OCI-LY3 (cell line): ENCODE results near the gene CCR1.

Experiments used
- H2AFZ ChIP-seq: fragments of 200-600, 300-600 bp; shearing (Covaris generic); 2 replicates; pipeline ENCODE4 v1.6.0; 2014; ENCODE audit warnings: antibody characterized with exemption, low read depth, low read length
- H3K27ac ChIP-seq: fragments of 200-600, 300-600 bp; sonication (generic); 2 replicates; pipeline ENCODE4 v1.5.1; 2014; ENCODE audit warnings: mild to moderate bottlenecking, low read length, moderate library complexity, mixed read lengths
- H3K27me3 ChIP-seq: fragments of 200-600, 300-600 bp; sonication (generic); 2 replicates; pipeline ENCODE4 v1.6.1; 2014; ENCODE audit warnings: low read depth, low read length, mixed read lengths
- H3K36me3 ChIP-seq: fragments of 200-600, 300-600 bp; sonication (generic); replicated peaks from 2 replicates; pipeline ENCODE3; 2014; ENCODE audit warnings: low read depth, low read length, mixed read lengths
- H3K4me1 ChIP-seq: fragments of 300-600, 200-600 bp; sonication (generic); 2 replicates; pipeline ENCODE4 v1.6.1; 2014; ENCODE audit warnings: low read length, mixed read lengths
- H3K4me2 ChIP-seq: fragments of 200-600, 300-600 bp; sonication (generic); 2 replicates; pipeline ENCODE4 v1.6.1; 2014; ENCODE audit warnings: low read length, mixed read lengths
- H3K4me3 ChIP-seq: fragments of 300-600, 200-600 bp; sonication (generic); 2 replicates; pipeline ENCODE4 v1.5.1; 2014; ENCODE audit warnings: antibody characterized with exemption, mild to moderate bottlenecking, low read length, moderate library complexity
- H3K79me2 ChIP-seq: fragments of 300-600, 200-600 bp; shearing (Covaris generic); 2 replicates; pipeline ENCODE4 v1.6.1; 2014; ENCODE audit warnings: mild to moderate bottlenecking, low read length, mixed read lengths
- H3K9ac ChIP-seq: fragments of 300-600, 200-600 bp; shearing (Covaris generic); 2 replicates; pipeline ENCODE4 v1.6.0; 2014; ENCODE audit warnings: mild to moderate bottlenecking, low read length, moderate library complexity
- H3K9me3 ChIP-seq: fragments of 200-600, 300-600 bp; shearing (Covaris generic); 2 replicates; pipeline ENCODE4 v1.6.1; 2014; ENCODE audit warnings: low read length, mixed read lengths; ENCODE audit not compliant: insufficient read depth
- H4K20me1 ChIP-seq: fragments of 200-600, 300-600 bp; sonication (generic); 2 replicates; pipeline ENCODE4 v1.6.1; 2016; ENCODE audit warnings: low read length, mixed read lengths; ENCODE audit not compliant: insufficient read depth
- CTCF ChIP-seq: fragments of 200-600, 300-600 bp; sonication (generic); IDR thresholded peaks from 2 replicates; pipeline ENCODE4 v1.5.1; 2014; ENCODE audit warnings: antibody characterized with exemption, low read length, low read depth
- EZH2phosphoT487 ChIP-seq: fragments of 200-600 bp; shearing (Covaris generic); IDR thresholded peaks from 2 replicates; pipeline ENCODE4 v1.6.1; 2018; ENCODE audit warnings: antibody characterized with exemption, mixed run types, low read depth

CCR1 gene

GRCh38 chr3:46154311-46154710 lies 53.8 kb downstream of the CCR1 start:
- Histone ChIP-seq H3K4me3 (no peak overlapping the region), H2AFZ (no peak overlapping the region), H3K9ac (no peak overlapping the region), H4K20me1 (no peaks in the 10 kb centered on the region), H3K27ac (no peak overlapping the region), H3K27me3 (peaks cover 12% of the 10 kb centered on the region; the same call in 1 of the 2 replicates), H3K4me2 (no peak overlapping the region), H3K79me2 (no peaks in the 10 kb centered on the region), H3K4me1 (no peaks in the 10 kb centered on the region), H3K9me3 (no peaks in the 10 kb centered on the region), H3K36me3 (no peaks in the 10 kb centered on the region)
- no peak for TF ChIP-seq EZH2phosphoT487
- no peak for TF ChIP-seq CTCF
